WTC11 (cell line): ENCODE results near the gene GJB2. TPM values are rescaled to one million over a fixed set of nuclear protein-coding genes. Genes with fewer than 3 reads are reported as not detected.
"Not testable (repeated sequence)": the region's sequence is repeated elsewhere in the genome, so short reads cannot be mapped to it uniquely, and the experiment has no call there.

Source experiments
- ATAC-seq: fragments of 200-7000 bp; cut with Tn5 transposase; 2 replicates; pipeline ENCODE4 v1.10.0; 2021; ENCODE audit warnings: mild to moderate bottlenecking, moderate library complexity
- CTCF ChIA-PET: fragments of 300-600 bp; sonication (Branson Sonifier 250); formaldehyde crosslinking; loops from one replicate; lab custom pipeline; 2021; ENCODE audit warnings: antibody characterized with exemption; lab: Charles Lee
- POLR2A ChIA-PET: fragments of 350-600 bp; sonication (Branson Sonifier 250); formaldehyde crosslinking; loops from one replicate; lab custom pipeline; 2021; ENCODE audit warnings: antibody characterized with exemption; lab: Charles Lee
- DNase-seq: peaks from one replicate; pipeline ENCODE4 v3.0.0; 2021; ENCODE audit warnings: low spot score
- H3K27ac Mint-ChIP-seq: 2 replicates; pipeline ENCODE4 v1.8.0; 2021; ENCODE audit warnings: mixed read lengths
- H3K27me3 Mint-ChIP-seq: 2 replicates; pipeline ENCODE4 v1.8.0; 2021; ENCODE audit warnings: low read depth, mild to moderate bottlenecking, moderate library complexity, mixed read lengths
- H3K36me3 Mint-ChIP-seq: 2 replicates; pipeline ENCODE4 v1.8.0; 2021; ENCODE audit warnings: mixed read lengths
- H3K4me1 Mint-ChIP-seq: 2 replicates; pipeline ENCODE4 v1.8.0; 2022; ENCODE audit warnings: mixed read lengths
- H3K4me3 Mint-ChIP-seq: 2 replicates; pipeline ENCODE4 v1.8.0; 2021; ENCODE audit warnings: mild to moderate bottlenecking, moderate library complexity, mixed read lengths
- H3K9me3 Mint-ChIP-seq: 2 replicates; pipeline ENCODE4 v1.8.0; 2021; ENCODE audit warnings: mixed read lengths
- ATF1 ChIP-seq: sonication (generic); formaldehyde crosslinking; IDR thresholded peaks from 2 replicates; pipeline ENCODE4 v1.8.1; 2023; ENCODE audit warnings: mild to moderate bottlenecking, moderate library complexity, missing genetic modification reagents
- CREM ChIP-seq: sonication (generic); formaldehyde crosslinking; IDR thresholded peaks from 2 replicates; pipeline ENCODE4 v1.8.1; 2022; ENCODE audit warnings: mild to moderate bottlenecking, missing genetic modification reagents, moderate library complexity
- ESRRA ChIP-seq: sonication (generic); formaldehyde crosslinking; IDR thresholded peaks from 2 replicates; pipeline ENCODE4 v1.8.1; 2022; ENCODE audit warnings: mild to moderate bottlenecking, missing genetic modification reagents, borderline replicate concordance
- FOXP1 ChIP-seq: sonication (generic); formaldehyde crosslinking; IDR thresholded peaks from 2 replicates; pipeline ENCODE4 v1.8.0; 2022; ENCODE audit warnings: missing genetic modification reagents, mild to moderate bottlenecking, moderate library complexity, borderline replicate concordance
- GRHL2 ChIP-seq: fragments of 250-450 bp; sonication (Bioruptor Pico); IDR thresholded peaks from 2 replicates; pipeline ENCODE4 v1.8.0; 2022; ENCODE audit warnings: mild to moderate bottlenecking, moderate library complexity; ENCODE audit not compliant: insufficient replicate concordance, severe bottlenecking
- MXD4 ChIP-seq: fragments of 250-450 bp; sonication (Bioruptor Pico); IDR thresholded peaks from 2 replicates; pipeline ENCODE4 v1.8.0; 2021; ENCODE audit warnings: mild to moderate bottlenecking, moderate library complexity, borderline replicate concordance
- NFYB ChIP-seq: sonication (generic); formaldehyde crosslinking; conservative IDR thresholded peaks from 2 replicates; pipeline ENCODE4 v1.8.0; 2022; ENCODE audit warnings: low read depth, missing genetic modification reagents
- NR1H2 ChIP-seq: sonication (generic); formaldehyde crosslinking; IDR thresholded peaks from 2 replicates; pipeline ENCODE4 v1.9.0; 2021; ENCODE audit warnings: mild to moderate bottlenecking, moderate library complexity, missing genetic modification reagents
- NR3C1 ChIP-seq: sonication (generic); formaldehyde crosslinking; conservative IDR thresholded peaks from 2 replicates; pipeline ENCODE4 v1.8.1; 2023; ENCODE audit warnings: low read depth, mild to moderate bottlenecking, missing genetic modification reagents
- ZBTB21 ChIP-seq: sonication (generic); formaldehyde crosslinking; IDR thresholded peaks from 2 replicates; pipeline ENCODE4 v1.8.1; 2023; ENCODE audit warnings: mild to moderate bottlenecking, missing genetic modification reagents, borderline replicate concordance
- ZNF263 ChIP-seq: sonication (generic); formaldehyde crosslinking; IDR thresholded peaks from 2 replicates; pipeline ENCODE4 v1.8.1; 2022; ENCODE audit warnings: low read depth, mild to moderate bottlenecking, moderate library complexity, missing genetic modification reagents
- ZNF423 ChIP-seq: fragments of 250-450 bp; sonication (Bioruptor Pico); IDR thresholded peaks from 2 replicates; pipeline ENCODE4 v2.1.2; 2022; ENCODE audit warnings: mild to moderate bottlenecking, moderate library complexity
- total RNA-seq: library from RNA; stranded (reverse); gene quantifications from 3 replicates; pipeline ENCODE4 v1.2.3, GENCODE V29; 2021
- TF ChIP-seq, protein P1 (sequence below): fragments of 250-450 bp; sonication (Bioruptor Pico); IDR thresholded peaks from 2 replicates; pipeline ENCODE4 v1.9.0; 2021; ENCODE audit warnings: mild to moderate bottlenecking
- TF ChIP-seq, protein P2 (sequence below): fragments of 250-450 bp; sonication (Bioruptor Pico); IDR thresholded peaks from 2 replicates; pipeline ENCODE4 v1.9.0; 2021; ENCODE audit warnings: mild to moderate bottlenecking
- TF ChIP-seq, protein P3 (sequence below): sonication (generic); formaldehyde crosslinking; IDR thresholded peaks from 2 replicates; pipeline ENCODE4 v1.8.0; 2023; ENCODE audit warnings: mild to moderate bottlenecking, missing genetic modification reagents
- TF ChIP-seq, protein P4 (sequence below): sonication (generic); formaldehyde crosslinking; IDR thresholded peaks from 2 replicates; pipeline ENCODE4 v1.8.1; 2022; ENCODE audit warnings: low read depth, mild to moderate bottlenecking, moderate library complexity, missing genetic modification reagents, borderline replicate concordance
- TF ChIP-seq, protein P5 (sequence below): fragments of 250-450 bp; sonication (Bioruptor Pico); IDR thresholded peaks from 2 replicates; pipeline ENCODE4 v1.8.0; 2021; ENCODE audit warnings: mild to moderate bottlenecking
- TF ChIP-seq, protein P6 (sequence below): sonication (generic); formaldehyde crosslinking; conservative IDR thresholded peaks from 2 replicates; pipeline ENCODE4 v1.8.1; 2022; ENCODE audit warnings: mild to moderate bottlenecking, missing genetic modification reagents

GJB2 gene
- total RNA-seq, 1 experiment from 2014 or later = 0.11 TPM

DNA sequence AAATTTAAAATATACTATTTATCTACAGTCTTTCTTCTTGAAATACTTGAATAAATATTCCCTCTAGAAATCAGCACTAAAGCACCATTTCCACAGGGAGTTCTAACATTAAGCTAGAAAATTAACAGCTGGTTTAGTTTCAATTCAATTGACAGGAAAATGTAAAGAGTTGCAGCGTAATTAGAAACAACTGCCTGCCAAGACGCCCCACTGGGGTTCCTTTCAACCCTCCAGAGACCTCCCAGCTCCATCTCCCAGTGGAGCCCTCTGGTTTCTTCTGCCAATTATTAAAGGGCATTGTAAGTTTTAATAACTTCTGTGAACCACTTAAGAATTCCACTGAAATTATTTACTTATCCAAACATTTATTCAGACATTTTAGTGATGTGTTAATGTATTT lies 36.0 kb downstream of the GJB2 start (continued):
- TF ChIP-seq, protein P1, sequence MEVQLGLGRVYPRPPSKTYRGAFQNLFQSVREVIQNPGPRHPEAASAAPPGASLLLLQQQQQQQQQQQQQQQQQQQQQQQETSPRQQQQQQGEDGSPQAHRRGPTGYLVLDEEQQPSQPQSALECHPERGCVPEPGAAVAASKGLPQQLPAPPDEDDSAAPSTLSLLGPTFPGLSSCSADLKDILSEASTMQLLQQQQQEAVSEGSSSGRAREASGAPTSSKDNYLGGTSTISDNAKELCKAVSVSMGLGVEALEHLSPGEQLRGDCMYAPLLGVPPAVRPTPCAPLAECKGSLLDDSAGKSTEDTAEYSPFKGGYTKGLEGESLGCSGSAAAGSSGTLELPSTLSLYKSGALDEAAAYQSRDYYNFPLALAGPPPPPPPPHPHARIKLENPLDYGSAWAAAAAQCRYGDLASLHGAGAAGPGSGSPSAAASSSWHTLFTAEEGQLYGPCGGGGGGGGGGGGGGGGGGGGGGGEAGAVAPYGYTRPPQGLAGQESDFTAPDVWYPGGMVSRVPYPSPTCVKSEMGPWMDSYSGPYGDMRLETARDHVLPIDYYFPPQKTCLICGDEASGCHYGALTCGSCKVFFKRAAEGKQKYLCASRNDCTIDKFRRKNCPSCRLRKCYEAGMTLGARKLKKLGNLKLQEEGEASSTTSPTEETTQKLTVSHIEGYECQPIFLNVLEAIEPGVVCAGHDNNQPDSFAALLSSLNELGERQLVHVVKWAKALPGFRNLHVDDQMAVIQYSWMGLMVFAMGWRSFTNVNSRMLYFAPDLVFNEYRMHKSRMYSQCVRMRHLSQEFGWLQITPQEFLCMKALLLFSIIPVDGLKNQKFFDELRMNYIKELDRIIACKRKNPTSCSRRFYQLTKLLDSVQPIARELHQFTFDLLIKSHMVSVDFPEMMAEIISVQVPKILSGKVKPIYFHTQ (CRISPR knock-in tag) = no peak
- TF ChIP-seq, all 79 proteins: peak for 0

DNA sequence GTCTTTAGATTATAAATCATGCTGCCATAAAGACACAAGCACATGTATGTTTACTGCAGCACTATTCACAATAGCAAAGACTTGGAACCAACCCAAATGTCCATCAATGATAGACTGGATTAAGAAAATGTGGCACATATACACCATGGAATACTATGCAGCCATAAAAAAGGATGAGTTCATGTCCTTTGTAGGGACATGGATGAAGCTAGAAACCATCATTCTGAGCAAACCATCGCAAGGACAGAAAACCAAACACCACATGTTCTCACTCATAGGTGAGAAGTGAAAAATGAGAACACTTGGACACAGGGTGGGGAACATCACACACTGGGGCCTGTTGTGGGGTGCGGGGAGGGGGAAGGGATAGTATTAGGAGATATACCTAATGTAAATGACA lies 39.4 kb downstream of the GJB2 start:
- CTCF ChIA-PET = interaction anchor here (1.2 kb wide), 1 partner anchor 24 kb away, joined by 4 read pairs; no protein-coding TSS in a partner anchor
- H3K4me1 Mint-ChIP-seq, H3K9me3 Mint-ChIP-seq, H3K36me3 Mint-ChIP-seq, POLR2A ChIA-PET, DNase-seq, H3K27ac Mint-ChIP-seq, H3K4me3 Mint-ChIP-seq, ATAC-seq: not testable (repeated sequence)
- peaks cover 23% of the 10 kb centered on the region for H3K27me3 Mint-ChIP-seq

DNA sequence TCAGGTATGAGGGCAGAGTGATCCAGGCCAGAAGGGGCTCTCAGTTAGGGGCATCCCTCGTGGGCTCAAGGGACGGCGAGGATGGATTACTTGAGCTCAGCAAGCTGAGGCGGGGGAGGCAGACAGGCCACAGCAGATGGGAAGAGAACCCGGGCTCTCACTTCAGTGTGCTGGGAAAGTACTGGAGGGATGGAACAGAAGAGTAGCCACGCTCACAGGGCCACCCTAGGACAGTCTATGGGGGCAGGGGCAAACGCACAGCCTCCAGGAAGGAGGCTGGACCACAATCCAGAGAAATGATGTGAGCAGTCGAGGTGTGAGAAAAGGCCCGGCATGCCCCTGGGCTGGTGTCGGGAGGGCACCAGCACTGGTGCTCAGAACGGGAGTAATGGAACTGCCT lies 41.1 kb downstream of the GJB2 start:
- H3K9me3 Mint-ChIP-seq = no peaks in the 10 kb centered on the region
- no peak for TF ChIP-seq ZNF263 (CRISPR knock-in tag)
- no peak for TF ChIP-seq GRHL2 (CRISPR knock-in tag)
- TF ChIP-seq, protein P2, sequence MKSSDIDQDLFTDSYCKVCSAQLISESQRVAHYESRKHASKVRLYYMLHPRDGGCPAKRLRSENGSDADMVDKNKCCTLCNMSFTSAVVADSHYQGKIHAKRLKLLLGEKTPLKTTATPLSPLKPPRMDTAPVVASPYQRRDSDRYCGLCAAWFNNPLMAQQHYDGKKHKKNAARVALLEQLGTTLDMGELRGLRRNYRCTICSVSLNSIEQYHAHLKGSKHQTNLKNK (CRISPR knock-in tag) = no peak
- TF ChIP-seq, protein P3, sequence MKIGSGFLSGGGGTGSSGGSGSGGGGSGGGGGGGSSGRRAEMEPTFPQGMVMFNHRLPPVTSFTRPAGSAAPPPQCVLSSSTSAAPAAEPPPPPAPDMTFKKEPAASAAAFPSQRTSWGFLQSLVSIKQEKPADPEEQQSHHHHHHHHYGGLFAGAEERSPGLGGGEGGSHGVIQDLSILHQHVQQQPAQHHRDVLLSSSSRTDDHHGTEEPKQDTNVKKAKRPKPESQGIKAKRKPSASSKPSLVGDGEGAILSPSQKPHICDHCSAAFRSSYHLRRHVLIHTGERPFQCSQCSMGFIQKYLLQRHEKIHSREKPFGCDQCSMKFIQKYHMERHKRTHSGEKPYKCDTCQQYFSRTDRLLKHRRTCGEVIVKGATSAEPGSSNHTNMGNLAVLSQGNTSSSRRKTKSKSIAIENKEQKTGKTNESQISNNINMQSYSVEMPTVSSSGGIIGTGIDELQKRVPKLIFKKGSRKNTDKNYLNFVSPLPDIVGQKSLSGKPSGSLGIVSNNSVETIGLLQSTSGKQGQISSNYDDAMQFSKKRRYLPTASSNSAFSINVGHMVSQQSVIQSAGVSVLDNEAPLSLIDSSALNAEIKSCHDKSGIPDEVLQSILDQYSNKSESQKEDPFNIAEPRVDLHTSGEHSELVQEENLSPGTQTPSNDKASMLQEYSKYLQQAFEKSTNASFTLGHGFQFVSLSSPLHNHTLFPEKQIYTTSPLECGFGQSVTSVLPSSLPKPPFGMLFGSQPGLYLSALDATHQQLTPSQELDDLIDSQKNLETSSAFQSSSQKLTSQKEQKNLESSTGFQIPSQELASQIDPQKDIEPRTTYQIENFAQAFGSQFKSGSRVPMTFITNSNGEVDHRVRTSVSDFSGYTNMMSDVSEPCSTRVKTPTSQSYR (CRISPR knock-in tag) = no peak
- no peak for TF ChIP-seq NR3C1 (CRISPR knock-in tag)
- TF ChIP-seq, protein P1 (CRISPR knock-in tag) = no peak
- TF ChIP-seq MXD4 = no peak
- TF ChIP-seq NR1H2 (CRISPR knock-in tag) = no peak
- TF ChIP-seq, protein P4, sequence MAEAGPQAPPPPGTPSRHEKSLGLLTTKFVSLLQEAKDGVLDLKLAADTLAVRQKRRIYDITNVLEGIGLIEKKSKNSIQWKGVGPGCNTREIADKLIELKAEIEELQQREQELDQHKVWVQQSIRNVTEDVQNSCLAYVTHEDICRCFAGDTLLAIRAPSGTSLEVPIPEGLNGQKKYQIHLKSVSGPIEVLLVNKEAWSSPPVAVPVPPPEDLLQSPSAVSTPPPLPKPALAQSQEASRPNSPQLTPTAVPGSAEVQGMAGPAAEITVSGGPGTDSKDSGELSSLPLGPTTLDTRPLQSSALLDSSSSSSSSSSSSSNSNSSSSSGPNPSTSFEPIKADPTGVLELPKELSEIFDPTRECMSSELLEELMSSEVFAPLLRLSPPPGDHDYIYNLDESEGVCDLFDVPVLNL = no peak
- no peak for TF ChIP-seq ZNF423
- TF ChIP-seq NFYB (CRISPR knock-in tag) = no peak
- TF ChIP-seq, protein P5, sequence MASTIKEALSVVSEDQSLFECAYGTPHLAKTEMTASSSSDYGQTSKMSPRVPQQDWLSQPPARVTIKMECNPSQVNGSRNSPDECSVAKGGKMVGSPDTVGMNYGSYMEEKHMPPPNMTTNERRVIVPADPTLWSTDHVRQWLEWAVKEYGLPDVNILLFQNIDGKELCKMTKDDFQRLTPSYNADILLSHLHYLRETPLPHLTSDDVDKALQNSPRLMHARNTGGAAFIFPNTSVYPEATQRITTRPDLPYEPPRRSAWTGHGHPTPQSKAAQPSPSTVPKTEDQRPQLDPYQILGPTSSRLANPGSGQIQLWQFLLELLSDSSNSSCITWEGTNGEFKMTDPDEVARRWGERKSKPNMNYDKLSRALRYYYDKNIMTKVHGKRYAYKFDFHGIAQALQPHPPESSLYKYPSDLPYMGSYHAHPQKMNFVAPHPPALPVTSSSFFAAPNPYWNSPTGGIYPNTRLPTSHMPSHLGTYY = no peak
- TF ChIP-seq ESRRA (CRISPR knock-in tag) = no peak
- TF ChIP-seq ZBTB21 (CRISPR knock-in tag) = no peak
- TF ChIP-seq, protein P6, sequence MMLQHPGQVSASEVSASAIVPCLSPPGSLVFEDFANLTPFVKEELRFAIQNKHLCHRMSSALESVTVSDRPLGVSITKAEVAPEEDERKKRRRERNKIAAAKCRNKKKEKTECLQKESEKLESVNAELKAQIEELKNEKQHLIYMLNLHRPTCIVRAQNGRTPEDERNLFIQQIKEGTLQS (CRISPR knock-in tag) = no peak
- no peak for TF ChIP-seq FOXP1 (CRISPR knock-in tag)
- no peak for TF ChIP-seq ATF1 (CRISPR knock-in tag)
- no peak for TF ChIP-seq CREM (CRISPR knock-in tag)

More for the DNA sequence above, 41.1 kb downstream of the GJB2 start:
- CTCF ChIA-PET = interaction anchor here (0.6 kb wide), 1 partner anchor 24 kb away, joined by 3 read pairs; no protein-coding TSS in a partner anchor
- no peaks in the 10 kb centered on the region for H3K36me3 Mint-ChIP-seq
- no peak overlapping the region for H3K27ac Mint-ChIP-seq
- no peak overlapping the region for H3K4me3 Mint-ChIP-seq
- no peak for ATAC-seq
- DNase-seq = no peak
- POLR2A ChIA-PET = no interaction called here
- peaks cover 13% of the 10 kb centered on the region for H3K4me1 Mint-ChIP-seq
- peaks cover 8% of the 10 kb centered on the region; the same call in 1 of the 2 replicates for H3K27me3 Mint-ChIP-seq
